Parietal lobe (tissue), 1 donor: ENCODE measurements around the gene CFAP52. TPM values are rescaled to one million over a fixed set of nuclear protein-coding genes. Genes with fewer than 3 reads are reported as not detected.

ENCODE experiments used
- total RNA-seq: library from RNA; depleted of rRNA; stranded (reverse); fragments of >200 nt; gene quantifications from one replicate; pipeline ENCODE4 v1.2.3, GENCODE V29; 2014

CFAP52 gene
- 2.8 TPM for total RNA-seq

GRCh38 chr17:9576521-9577372 is at the start of gene CFAP52:
TSS of gene CFAP52 (plus strand) at chr17:9576642. CDS start at chr17:9576696, 54 bp downstream.

GRCh38 chr17:9575381-9576101 is 901 bp upstream of the CFAP52 start, which contains the start of gene STX8:
TSS of gene STX8 (minus strand) at chr17:9575820. CDS start at chr17:9575808, 12 bp downstream.

GRCh38 chr17:9644910-9645751 is 68.7 kb downstream of the CFAP52 start, which contains the start of gene USP43:
TSS of gene USP43 (plus strand) at chr17:9645517. CDS start at chr17:9645633, 116 bp downstream.

Other genes starting within 250 kb of the CFAP52 start
- 93.3 TPM for gene STX8, start 822 bp upstream of the CFAP52 start, total RNA-seq
- 6.6 TPM for gene USP43, start 68.9 kb downstream of the CFAP52 start, total RNA-seq
- not detected for gene DHRS7C, start 214.9 kb downstream of the CFAP52 start, total RNA-seq
- gene GSG1L2, start 245.4 kb downstream of the CFAP52 start, total RNA-seq: not detected
- gene GLP2R, start 249.3 kb downstream of the CFAP52 start, total RNA-seq: not detected